ENCODE data around the gene PSORS1C1.

Gene PSORS1C1

DNA sequence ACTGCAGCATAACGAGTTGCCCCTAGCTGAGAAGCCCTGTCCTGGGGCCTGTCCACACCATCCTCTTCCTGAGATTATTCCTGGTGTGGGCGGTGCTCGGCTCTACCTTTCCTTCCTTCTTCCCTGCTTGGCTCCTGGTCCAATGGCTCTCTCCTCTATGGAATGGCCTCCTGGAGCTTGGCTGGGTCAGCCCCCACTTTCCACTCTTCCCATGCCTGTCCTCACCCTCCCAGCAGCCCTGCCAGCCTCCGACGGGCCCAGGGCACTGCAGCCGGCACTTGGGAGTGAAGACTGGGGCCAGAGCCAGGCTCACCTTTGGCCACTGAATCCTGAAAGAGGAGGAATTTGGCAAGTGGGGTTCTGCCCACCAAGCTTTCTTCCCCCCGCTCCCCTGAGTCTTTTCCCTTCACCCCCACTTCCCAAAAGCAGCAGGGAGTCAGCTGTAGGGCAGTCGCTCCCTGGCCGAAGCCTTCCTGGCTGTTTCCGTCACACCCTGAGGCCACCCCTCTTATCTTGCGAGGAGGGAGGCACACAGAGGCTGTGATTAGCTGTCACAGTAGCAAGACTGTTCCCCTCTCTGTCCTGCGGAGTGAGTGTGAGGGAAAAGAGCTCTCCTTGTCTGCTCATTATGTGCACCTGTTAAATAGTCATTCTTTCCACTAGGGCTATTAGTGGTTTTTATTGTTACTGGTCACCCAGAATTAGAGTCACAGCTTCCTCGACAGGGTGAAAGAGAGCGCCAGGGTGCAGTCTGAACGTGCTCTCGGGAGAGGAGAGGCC lies 12.0 kb downstream of the PSORS1C1 start:
- no peak for DNase-seq (ENCODE audit: low read depth)

DNA sequence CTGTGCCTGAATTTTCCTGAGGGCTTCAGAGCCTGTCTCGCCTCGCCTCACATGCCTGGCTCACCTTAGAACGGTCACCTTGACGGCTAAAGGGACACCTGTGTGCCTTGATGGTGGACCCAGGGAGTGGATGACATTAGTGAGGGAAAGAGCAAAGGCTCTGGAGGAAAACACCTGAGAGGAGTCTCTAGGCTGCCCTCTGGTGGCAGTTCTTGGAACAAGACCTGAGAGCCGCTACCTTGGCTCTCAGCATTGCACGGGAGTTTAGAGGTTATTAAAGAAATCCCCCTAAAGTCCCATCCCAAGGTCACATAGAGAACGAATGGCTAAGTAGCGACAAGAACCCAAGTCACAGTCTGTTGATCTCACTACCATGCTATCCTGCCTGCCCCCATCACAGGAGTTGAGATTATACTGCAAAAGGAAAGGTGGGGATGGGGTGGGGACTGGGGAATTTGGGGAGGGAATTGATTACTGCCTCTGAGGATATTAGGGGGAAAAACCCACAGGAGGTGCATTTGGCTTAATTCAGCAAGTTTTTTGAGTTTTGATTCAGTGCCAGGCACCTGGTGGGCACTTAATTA lies 13.6 kb downstream of the PSORS1C1 start:
- peak; percentile 40 for DNase-seq (ENCODE audit: low read depth)

DNA sequence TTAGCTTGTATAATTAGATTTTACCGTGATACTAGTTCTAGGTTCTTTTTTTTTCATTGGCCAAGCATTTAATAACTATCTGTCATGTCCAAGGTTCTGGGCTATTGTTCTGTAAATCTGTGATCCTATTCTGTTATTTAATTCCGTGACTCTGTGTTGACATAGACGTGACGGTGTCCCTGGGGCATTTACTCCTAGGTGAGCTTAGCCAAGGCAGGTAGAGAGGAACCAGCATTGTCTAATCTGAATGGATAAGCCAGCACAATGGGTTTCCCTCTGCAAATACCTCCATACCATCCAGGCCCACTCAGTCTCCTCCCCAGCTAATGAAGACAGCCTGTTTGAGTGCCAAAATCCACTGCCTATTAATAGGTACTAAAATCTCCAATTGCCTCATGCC lies 14.5 kb downstream of the PSORS1C1 start:
- no peak for DNase-seq (ENCODE audit: low read depth)

DNA sequence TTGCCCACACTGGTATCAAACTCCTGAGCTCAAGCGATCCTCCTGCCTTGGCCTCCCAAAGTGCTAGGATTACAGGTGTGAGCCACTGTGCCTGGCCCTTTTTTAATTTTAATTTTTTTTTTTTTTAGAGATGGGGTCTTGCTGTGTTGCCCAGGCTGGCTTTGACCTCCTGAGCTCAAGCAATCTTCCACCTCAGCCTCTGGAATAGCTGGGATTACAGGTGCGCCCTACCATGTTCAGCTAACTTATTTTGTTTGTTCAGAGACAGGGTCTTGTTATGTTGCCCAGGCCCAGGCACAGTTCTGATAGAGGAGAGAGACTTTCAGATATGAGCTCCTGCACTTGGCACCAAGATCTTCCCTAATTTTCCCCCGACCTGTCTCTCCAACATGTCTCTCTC lies 16.2 kb downstream of the PSORS1C1 start:
- no peak for DNase-seq (ENCODE audit: low read depth)

DNA sequence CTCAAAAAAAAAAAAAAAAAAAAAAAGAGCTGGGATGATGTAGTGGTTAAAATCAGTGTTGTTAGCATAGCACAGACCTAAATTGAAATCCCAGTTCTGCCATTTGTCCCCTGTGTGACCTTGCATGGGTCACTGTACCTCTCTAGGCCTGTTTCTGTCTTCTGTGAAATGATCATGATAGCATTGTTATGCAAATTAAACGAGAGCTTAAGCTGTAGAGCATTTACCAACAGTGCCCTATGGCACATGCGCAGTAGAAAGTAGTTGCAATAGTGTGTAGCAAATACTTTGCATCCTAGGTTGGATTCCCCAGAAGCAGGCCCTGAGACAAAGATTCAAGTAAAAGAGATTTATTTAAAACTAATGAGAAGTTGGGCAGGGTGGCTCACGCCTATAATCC lies 17.0 kb downstream of the PSORS1C1 start:
- no peak for DNase-seq (ENCODE audit: low read depth)

DNA sequence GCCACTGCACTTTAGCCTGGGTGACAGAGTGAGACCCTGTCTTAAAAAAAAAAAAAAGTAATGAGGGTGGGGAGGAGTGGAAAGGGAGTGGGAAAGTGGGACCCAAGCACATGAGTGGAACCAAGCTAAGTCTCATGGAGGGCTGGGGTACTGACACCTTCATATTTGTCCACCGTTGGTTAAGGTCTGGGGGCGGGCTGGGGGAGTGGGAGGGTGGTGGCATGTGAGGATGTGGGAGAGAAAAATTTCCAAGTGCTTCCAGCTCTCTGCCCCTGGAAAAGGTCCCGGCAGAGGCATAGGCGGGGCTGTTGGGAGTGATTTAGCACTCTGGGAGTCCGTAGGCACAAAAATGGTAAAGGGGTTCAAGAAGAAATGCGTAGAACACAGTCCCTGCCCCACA lies 18.2 kb downstream of the PSORS1C1 start:
- no peak for DNase-seq (ENCODE audit: low read depth)

DNA sequence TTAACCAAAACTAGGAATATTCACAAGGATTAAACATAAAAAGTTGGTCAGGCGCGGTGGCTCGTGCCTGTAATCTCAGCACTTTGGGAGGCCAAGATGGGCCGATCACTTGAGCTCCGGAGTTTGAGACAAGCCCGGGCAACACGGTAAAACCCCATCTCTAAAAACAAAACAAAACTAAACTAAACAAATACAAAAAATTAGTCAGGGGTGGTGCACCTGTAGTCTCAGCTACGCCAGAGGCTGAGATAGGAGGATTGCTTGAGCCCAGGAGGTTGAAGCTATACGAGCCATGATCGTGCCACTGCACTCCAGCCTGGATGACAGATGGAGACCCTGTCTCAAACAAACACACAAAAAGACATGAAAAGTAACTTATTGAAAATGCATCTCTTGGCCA lies 21.1 kb downstream of the PSORS1C1 start:
- no peak for DNase-seq (ENCODE audit: low read depth)

DNA sequence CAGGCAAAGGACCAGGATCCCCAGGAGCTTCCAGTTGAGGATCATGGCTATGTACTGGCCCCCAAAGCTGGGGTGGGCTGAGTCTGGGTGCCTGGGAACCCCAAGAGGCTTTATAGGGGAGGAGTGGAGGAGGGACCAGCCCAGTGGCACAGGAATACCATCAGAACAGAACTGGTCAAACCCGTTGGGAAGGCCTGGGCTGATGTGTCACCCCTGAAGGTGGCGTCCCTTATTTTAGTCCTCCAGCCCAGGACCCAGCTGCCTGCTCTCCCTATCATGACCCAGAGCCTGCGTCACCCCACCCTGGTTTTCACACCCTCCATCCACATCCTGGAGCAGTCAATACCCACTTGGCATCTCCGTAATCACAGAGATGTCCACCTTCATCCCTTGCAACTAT lies 24.4 kb downstream of the PSORS1C1 start, which contains the start of gene PSORS1C2:
Gene PSORS1C2, minus strand, starts transcription at position 85 of the 400 bp plus-strand sequence. Its CDS starts 40 bp downstream, at position 45.
- DNase-seq (ENCODE audit: low read depth) = no peak

DNA sequence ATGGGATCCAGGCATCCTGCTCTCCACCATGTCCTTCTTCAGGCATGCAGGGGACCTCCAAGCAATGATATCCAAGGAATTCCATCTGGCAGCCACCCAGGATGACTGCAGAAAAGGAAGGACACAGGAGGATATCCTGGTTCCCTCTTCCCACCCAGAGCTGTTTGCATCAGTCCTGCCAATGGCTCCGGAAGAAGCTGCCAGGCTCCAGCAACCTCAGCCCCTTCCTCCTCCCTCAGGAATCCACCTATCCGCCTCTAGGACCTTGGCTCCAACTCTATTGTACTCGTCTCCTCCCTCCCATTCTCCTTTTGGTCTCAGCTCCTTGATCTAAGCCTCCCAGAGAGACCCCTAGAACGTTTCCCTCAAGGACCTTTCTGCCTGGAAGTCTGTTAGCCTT lies 25.0 kb downstream of the PSORS1C1 start:
- no peak for DNase-seq (ENCODE audit: low read depth)

DNA sequence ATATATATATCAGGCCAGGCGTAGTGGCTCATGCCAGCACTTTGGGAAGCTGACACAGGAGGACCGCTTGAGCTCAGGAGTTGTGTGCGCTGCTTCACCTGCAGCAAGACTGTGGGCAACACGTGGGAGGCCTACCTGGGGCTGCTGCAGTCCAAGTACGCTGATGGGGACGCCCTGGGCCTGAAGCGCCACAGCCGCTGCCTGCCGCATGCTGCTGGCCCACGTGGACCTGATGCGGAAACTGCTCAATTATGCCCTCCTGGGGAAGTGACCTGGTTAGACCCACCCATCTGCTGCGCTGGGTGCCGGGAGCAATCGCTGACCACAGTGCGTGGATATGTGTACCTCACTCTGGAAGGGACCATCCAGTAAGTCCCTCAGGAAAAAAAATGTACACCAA lies 26.0 kb downstream of the PSORS1C1 start:
- DNase-seq (ENCODE audit: low read depth) = no peak

DNA sequence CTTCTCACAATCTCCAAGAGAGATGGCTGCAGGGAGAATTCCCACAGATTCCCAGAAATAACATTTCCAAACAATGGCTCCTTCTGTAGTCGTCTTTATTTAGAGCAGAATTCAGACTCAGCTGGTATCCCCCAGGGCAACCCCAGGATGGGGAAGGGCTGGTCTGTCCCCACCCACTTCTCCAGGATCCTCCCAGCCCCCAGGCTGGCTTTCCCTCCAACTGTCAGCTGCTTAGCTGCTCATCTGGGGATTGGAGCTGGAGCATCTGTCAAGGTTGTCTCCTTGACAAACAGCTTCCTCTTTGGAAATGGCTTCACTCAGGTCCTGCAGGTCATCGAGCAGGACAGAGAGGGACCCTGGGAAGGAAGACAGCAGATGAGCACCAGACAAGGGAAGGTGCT lies 27.8 kb downstream of the PSORS1C1 start:
- DNase-seq (ENCODE audit: low read depth) = no peak

DNA sequence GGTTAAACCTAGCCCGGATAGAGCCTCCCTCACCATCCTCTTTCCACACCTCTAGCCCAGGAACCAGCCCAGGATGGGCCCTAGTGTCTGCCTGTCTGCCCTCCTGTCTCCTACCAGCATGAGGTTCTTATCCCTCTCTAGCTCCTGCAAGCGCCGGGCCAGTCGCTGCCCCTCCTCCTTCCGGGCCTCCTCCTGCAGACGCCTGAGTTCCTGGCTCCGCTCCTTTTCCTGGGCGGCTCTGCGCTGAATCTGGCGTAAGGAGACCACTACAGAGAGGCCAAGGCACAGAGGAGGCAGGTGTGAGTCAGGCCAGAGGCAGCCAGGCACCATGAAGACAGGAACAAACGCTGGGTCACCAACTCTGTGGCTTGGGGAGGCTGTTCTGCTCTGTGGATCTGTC lies 28.5 kb downstream of the PSORS1C1 start:
- no peak for DNase-seq (ENCODE audit: low read depth)

DNA sequence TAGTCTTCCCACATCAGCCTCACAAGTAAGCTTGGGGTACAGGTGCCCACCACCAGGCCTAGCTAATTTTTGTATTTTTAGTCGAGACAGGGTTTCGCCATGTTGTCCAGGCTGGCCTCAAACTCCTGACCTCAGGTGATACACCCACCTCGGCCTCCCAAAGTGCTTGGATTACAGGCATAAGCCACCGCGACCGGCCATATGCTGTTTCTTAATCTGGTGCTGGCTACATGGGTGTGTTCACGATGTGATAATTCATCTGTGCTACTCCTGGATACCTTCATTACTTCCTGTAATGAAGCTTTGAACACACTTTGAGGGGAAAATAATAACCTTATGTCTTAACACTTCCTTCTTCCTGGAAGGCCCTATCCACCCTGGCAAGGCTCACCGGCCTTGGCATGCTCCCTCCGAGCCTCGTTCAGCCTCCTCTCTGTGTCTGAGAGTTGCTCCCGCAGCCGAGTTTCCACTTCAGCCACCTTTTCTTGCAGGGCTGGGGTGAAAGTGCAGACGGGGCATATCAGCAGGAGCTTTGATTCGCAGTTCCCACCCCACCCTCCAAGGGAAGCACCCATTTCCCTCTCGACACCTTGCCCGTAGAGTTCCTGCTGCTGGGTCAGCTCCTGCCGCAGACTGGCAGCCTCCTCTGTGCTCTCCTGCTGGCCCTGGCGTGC lies 29.8 kb downstream of the PSORS1C1 start:
- DNase-seq (ENCODE audit: low read depth) = no peak

DNA sequence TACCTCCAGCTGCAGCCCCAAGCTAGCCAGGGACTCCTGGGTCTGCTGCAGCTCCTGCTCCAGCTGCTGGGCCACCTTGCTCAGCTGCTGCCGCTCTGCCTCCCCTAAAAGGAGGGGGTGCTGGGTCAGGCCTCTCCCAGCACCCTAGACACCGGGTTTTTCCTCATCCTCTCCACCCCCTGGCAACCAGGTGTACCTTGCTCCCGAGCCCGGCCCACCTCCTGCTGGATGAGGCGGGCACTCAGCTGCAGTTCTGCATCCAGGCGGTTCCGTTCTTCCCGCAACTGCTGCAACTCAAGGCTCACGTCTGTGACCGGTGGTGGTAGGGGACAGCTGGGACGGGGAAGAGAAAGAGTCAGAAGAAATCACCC lies 30.4 kb downstream of the PSORS1C1 start:
- no peak for DNase-seq (ENCODE audit: low read depth)

DNA sequence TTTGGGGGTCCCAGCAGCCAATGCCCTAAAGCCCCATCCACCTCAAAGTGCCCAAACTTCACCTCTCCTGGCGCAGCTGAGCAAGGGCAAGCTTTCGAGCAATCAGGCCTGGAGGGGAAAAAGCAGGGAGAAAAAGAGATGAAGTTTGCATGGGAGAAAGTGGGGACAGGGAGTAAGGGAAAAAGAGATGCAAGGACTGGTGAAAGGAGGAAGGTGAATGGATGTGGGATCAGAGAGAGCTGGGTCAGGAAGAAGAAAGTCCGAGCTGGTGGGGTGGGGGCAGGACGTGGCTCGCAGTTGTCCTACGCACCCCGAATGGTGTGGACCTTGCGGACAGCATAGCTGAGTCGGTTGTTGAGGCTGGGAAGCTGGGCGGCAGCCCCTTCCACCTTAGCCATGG lies 30.8 kb downstream of the PSORS1C1 start:
- no peak for DNase-seq (ENCODE audit: low read depth)

DNA sequence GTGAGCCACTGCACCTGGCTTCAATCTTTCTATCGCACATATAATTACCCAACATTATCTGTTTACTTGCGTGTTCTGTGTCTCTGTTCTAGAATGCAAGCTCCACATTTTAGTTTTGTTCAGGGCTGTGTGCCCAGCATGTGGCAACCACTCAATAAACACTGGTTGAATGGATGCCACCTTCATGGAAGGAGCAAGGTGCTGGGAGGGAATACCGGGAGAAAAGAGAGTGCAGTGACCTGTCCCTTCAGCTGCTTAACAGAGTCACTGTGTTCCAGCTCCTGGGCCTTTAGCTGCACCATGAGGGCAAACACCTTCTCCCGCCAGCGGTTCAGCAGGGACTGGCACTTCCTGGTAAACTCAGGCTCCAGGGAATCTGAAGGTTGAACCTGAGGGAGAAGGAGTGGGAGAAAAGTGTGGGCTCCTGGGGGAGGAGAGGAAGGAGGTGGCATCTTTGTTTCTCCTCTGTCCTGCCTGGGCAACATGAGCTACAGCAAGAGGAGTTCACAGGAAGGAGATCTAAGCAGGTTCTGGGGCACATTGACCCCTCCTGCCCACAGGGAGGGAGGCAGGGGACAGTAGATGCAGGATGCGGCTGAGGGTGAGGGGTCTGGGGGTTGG lies 35.3 kb downstream of the PSORS1C1 start:
- no peak for DNase-seq (ENCODE audit: low read depth)

DNA sequence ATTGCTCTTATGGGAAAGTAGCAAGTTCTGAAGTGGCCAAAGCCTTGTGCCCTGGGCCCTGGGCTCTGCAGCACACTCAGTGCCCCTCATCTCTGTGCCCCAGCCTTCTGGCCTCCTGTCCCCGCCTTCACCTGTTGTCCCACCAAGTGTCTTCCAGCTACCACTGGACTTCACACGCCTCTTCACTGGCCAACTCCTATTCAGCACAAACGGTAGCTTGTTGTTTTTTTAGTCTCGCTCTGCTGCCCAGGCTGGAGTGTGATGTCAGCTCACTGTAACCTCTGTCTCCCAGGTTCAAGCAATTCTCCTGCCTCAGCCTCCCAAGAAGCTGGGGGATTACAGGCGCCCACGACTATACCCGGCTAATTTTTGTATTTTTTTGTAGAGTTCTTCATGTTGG lies 38.2 kb downstream of the PSORS1C1 start:
- DNase-seq (ENCODE audit: low read depth) = no peak

DNA sequence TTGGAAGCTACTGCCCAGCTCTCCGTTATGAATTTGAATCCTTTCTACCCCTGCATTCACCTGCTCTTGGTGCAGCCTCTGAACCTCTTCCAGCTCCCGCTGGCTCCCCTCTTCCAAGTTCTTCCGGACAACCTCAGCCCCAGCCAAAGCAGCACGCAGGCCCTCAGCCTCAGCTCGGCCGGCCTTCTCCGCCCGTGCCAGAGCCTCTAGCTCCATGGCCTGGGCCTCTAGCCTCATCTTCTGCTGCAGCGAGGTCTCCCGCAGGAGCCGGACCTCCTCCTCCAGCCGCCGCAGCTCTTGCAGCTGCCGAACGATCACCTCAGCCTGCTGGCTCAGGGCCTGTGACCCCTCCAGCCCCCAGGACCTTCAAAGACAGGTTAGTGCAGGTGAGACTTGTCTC lies 39.8 kb downstream of the PSORS1C1 start:
- no peak for DNase-seq (ENCODE audit: low read depth)

DNA sequence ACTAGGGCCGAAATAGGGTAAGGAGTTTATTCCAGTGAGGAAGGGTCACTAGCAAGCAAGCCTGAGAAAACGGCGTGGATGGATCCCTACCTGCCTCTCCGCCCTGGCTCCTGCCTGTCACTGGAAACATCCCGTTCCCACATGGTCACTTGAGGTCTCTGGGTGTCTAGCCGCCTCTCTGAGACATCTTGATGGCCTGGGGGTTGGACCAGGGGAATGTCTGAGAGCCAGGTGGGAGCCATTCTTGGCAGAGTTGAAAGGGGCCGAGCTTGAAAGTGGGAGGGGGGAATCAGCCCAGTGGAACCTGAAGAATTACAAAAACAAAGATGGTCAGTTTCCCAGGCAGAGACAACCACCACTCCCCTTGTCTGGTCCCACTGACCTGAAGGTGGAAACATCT lies 42.0 kb downstream of the PSORS1C1 start:
- no peak for DNase-seq (ENCODE audit: low read depth)

DNA sequence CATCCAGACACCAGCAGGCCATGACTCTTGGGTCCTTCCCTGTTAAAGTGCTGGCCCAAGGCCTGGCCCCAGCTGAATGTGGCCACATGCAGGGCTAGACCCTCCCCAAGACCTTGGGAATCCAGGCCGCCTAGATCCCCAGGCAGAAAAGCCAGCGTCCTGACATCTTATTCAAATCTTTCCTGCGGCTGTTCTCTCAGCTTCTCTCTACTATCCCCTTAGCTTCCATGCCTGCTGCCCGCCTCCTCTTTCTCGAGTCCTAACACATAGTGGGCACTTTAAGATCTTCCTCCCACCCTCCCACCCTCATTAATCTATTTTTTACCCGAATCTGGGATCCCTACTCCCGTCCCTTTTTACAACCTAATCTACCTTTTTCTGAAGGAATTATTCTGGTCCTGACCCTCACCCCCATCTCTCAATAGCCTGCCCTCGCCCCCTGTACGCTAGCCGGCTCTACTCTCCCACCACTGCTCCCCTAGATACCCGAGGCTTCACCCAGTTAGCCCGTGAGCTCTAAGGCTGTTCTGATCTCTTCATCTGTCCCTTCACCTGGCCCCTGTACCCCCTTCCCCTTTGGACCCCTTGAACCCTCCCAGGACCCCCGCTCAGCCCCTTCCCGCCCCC lies 43.0 kb downstream of the PSORS1C1 start, which contains the start of gene CCHCR1:
Gene CCHCR1, minus strand, starts transcription at position 290 of the 627 bp plus-strand sequence. Its CDS starts 202 bp downstream, at position 88.
- DNase-seq (ENCODE audit: low read depth) = no peak

DNA sequence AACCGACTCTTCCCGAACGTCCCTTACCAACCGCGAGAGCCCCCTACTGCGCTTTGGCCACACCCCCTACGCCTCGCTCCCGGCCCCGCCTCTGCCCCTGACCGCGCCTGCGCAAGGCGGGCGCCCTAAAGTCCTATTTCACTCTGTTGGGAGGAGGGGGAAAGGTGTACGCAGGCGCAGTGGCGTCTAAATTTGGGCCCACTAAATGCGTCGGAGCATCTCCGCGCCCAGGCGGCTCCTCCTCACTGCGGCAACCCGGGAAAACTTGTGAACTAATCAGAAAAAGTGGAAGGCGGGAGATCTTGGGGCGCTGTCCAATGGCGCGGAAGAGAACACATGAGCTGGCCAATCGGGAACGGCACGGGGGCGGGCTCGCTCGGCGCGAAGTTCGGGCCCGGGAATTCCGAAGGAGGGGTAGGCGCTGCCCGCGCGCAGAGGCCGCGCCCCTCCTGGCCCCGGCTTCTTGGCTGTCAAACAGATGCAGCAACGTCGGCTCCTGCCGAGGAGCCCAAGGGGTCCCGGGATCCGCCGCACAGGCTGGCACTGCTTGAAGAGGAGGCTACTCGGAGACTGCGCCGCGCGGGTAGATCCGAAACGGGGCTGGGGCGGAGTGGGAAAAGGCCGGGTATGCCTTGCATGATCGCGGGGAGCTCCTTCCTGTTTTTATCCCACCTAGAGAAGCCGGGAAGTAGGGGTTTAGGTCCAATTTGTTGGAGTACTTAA lies 43.7 kb downstream of the PSORS1C1 start, which contains the start of gene TCF19:
Gene TCF19, plus strand, starts transcription at position 450 of the 723 bp plus-strand sequence. CDS start 881 bp downstream, outside the sequence.
- peak; percentile 96 for DNase-seq (ENCODE audit: low read depth)

All from stimulated activated CD8-positive, alpha-beta memory T cell treated with anti-CD3 and anti-CD28 coated beads, Interleukin-15, amount 100 ng/mL, for 24 hours (primary cell).